Loucy (cell line): ENCODE results near the gene SLCO4A1.

Source experiments
- H2AFZ ChIP-seq: fragments of 200-600 bp; sonication (generic); 2 replicates; pipeline ENCODE4 v1.6.0; 2016; ENCODE audit warnings: antibody characterized with exemption, mild to moderate bottlenecking, low read length, moderate library complexity
- H3F3A ChIP-seq: fragments of 200-600 bp; 2 replicates; pipeline ENCODE4 v1.6.0; 2016; ENCODE audit warnings: antibody characterized with exemption, low read depth, mild to moderate bottlenecking
- H3K27me3 ChIP-seq: fragments of 200-600 bp; sonication (generic); 2 replicates; pipeline ENCODE4 v1.6.1; 2014; ENCODE audit warnings: low read length, mild to moderate bottlenecking; ENCODE audit not compliant: insufficient read depth, poor library complexity, severe bottlenecking
- H3K36me3 ChIP-seq: fragments of 200-600 bp; sonication (generic); 2 replicates; pipeline ENCODE4 v1.6.1; 2016; ENCODE audit warnings: low read length; ENCODE audit not compliant: insufficient read depth
- H3K4me1 ChIP-seq: fragments of 200-600 bp; sonication (generic); 2 replicates; pipeline ENCODE4 v1.5.1; 2014; ENCODE audit warnings: low read length, mild to moderate bottlenecking; ENCODE audit not compliant: insufficient read depth, poor library complexity, severe bottlenecking
- H3K4me2 ChIP-seq: fragments of 200-600 bp; sonication (generic); 2 replicates; pipeline ENCODE4 v1.6.0; 2014; ENCODE audit warnings: antibody characterized with exemption, low read length, low read depth, mild to moderate bottlenecking; ENCODE audit not compliant: poor library complexity, severe bottlenecking
- H3K4me3 ChIP-seq: fragments of 200-600 bp; sonication (generic); 2 replicates; pipeline ENCODE4 v1.5.1; 2014; ENCODE audit warnings: low read length, mild to moderate bottlenecking, mixed read lengths; ENCODE audit not compliant: poor library complexity, severe bottlenecking
- H3K79me2 ChIP-seq: fragments of 200-600 bp; sonication (generic); 2 replicates; pipeline ENCODE4 v1.6.1; 2014; ENCODE audit warnings: low read length; ENCODE audit not compliant: insufficient read depth
- H3K9ac ChIP-seq: fragments of 200-600 bp; sonication (generic); 2 replicates; pipeline ENCODE4 v1.6.0; 2014; ENCODE audit warnings: mild to moderate bottlenecking, low read depth, low read length, moderate library complexity; ENCODE audit not compliant: poor library complexity, severe bottlenecking
- H3K9me2 ChIP-seq: fragments of 200-600 bp; sonication (generic); replicated peaks from 2 replicates; pipeline ENCODE4 v1.6.1; 2016; ENCODE audit warnings: low read depth, low read length, mixed read lengths
- H3K9me3 ChIP-seq: fragments of 200-600 bp; sonication (generic); 2 replicates; pipeline ENCODE4 v1.6.1; 2014; ENCODE audit warnings: mild to moderate bottlenecking, antibody characterized with exemption, low read length, low read depth; ENCODE audit not compliant: insufficient read depth
- H4K20me1 ChIP-seq: fragments of 200-600 bp; sonication (generic); 2 replicates; pipeline ENCODE4 v1.6.0; 2014; ENCODE audit warnings: antibody characterized with exemption, low read length, mild to moderate bottlenecking; ENCODE audit not compliant: insufficient read depth, poor library complexity, severe bottlenecking
- CTCF ChIP-seq: fragments of 200-600 bp; sonication (generic); conservative IDR thresholded peaks from 2 replicates; pipeline ENCODE4 v1.5.1; 2014; ENCODE audit warnings: mild to moderate bottlenecking, antibody characterized with exemption, low read length
- EZH2phosphoT487 ChIP-seq: fragments of 200-600 bp; IDR thresholded peaks from 2 replicates; pipeline ENCODE4 v1.6.1; 2018; ENCODE audit warnings: antibody characterized with exemption, mild to moderate bottlenecking, moderate library complexity, borderline replicate concordance

The SLCO4A1 gene

DNA sequence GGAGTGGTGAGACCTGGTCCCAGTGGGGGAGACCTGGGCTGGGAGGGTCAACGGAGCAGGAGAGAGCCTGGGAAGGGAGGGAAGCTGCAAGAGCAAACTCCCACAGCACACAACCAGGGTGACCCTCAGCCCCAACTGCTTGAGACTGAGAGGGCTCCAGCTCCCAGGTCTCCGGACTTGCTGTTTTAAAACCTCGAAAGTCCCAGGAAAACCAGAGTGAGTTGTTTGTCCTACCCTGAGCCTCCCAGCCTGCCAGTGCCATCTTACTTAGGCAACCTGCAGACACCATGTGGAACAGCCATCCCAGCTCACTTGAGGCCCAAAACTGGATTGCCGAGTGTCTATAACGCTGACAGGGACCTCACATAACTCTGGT lies 61.5 kb downstream of the SLCO4A1 start:
- Histone ChIP-seq H3K36me3 (no peaks in the 10 kb centered on the region), H3K4me3 (no peak overlapping the region), H2AFZ (no peak overlapping the region), H3K9me2 (no peaks in the 10 kb centered on the region), H3K79me2 (no peaks in the 10 kb centered on the region), H3K9ac (no peak overlapping the region), H3K27me3 (no peaks in the 10 kb centered on the region), H3F3A (no peaks in the 10 kb centered on the region), H4K20me1 (no peaks in the 10 kb centered on the region), H3K4me2 (no peak overlapping the region), H3K4me1 (no peaks in the 10 kb centered on the region), H3K9me3 (no peaks in the 10 kb centered on the region)
- TF ChIP-seq CTCF, result no peak
- TF ChIP-seq EZH2phosphoT487, result no peak

- Histone ChIP-seq H3K9me3 (no peaks in the 10 kb centered on the region), H3K27me3 (no peaks in the 10 kb centered on the region), H3K36me3 (no peaks in the 10 kb centered on the region), H3K9ac (no peak overlapping the region), H3K9me2 (no peaks in the 10 kb centered on the region), H3F3A (no peaks in the 10 kb centered on the region), H3K4me3 (no peak overlapping the region), H3K4me1 (no peaks in the 10 kb centered on the region), H3K79me2 (no peaks in the 10 kb centered on the region), H3K4me2 (no peak overlapping the region), H2AFZ (no peak overlapping the region), H4K20me1 (no peaks in the 10 kb centered on the region)
- TF ChIP-seq EZH2phosphoT487 (no peak), CTCF (no peak)
Measured at GRCh38 chr20:62704341-62704948, 62.1 kb downstream of the SLCO4A1 start.

DNA sequence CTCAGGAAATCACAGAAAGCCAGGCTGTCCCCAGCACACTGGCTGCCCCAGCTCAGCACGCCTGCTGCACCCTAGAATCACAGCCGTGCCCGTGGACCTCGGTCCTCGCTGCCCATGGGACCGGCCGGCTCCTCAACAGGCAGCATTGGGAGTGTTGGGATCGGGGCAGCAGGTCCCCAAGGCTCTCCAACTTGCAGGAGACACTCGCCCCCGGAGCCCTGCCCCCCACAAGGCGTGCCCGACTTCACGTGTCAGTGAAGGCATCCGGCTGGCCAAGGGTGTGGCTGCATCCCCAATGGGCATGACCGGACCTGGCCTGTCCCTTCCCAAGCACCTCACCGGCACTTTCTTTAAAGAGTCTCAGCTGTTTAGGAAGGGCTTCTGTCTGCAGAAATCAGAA lies 63.3 kb downstream of the SLCO4A1 start:
- H3K79me2 ChIP-seq, result no peaks in the 10 kb centered on the region
- H3K9me2 ChIP-seq, result no peaks in the 10 kb centered on the region
- H2AFZ ChIP-seq, result no peak overlapping the region
- H3K27me3 ChIP-seq, result no peaks in the 10 kb centered on the region
- H4K20me1 ChIP-seq, result no peaks in the 10 kb centered on the region
- no peaks in the 10 kb centered on the region for H3K36me3 ChIP-seq
- no peak for TF ChIP-seq EZH2phosphoT487
- no peak for TF ChIP-seq CTCF
- H3K4me2 ChIP-seq, result no peak overlapping the region
- H3F3A ChIP-seq, result no peaks in the 10 kb centered on the region
- no peak overlapping the region for H3K4me3 ChIP-seq
- H3K4me1 ChIP-seq, result no peaks in the 10 kb centered on the region
- no peak overlapping the region for H3K9ac ChIP-seq
- no peaks in the 10 kb centered on the region for H3K9me3 ChIP-seq
